Activated T-cell treated with anti-CD3 and anti-CD28 coated beads, Interleukin-2, amount 50 U/mL, for 1 hour (primary cell): ENCODE measurements around the gene CCDC83.
"Not testable (repeated sequence)": the region's sequence is repeated elsewhere in the genome, so short reads cannot be mapped to it uniquely, and the experiment has no call there.

Experiments used
- DNase-seq: peaks from one replicate; pipeline ENCODE4 v3.0.0-alpha.2; 2020

CCDC83 gene

DNA sequence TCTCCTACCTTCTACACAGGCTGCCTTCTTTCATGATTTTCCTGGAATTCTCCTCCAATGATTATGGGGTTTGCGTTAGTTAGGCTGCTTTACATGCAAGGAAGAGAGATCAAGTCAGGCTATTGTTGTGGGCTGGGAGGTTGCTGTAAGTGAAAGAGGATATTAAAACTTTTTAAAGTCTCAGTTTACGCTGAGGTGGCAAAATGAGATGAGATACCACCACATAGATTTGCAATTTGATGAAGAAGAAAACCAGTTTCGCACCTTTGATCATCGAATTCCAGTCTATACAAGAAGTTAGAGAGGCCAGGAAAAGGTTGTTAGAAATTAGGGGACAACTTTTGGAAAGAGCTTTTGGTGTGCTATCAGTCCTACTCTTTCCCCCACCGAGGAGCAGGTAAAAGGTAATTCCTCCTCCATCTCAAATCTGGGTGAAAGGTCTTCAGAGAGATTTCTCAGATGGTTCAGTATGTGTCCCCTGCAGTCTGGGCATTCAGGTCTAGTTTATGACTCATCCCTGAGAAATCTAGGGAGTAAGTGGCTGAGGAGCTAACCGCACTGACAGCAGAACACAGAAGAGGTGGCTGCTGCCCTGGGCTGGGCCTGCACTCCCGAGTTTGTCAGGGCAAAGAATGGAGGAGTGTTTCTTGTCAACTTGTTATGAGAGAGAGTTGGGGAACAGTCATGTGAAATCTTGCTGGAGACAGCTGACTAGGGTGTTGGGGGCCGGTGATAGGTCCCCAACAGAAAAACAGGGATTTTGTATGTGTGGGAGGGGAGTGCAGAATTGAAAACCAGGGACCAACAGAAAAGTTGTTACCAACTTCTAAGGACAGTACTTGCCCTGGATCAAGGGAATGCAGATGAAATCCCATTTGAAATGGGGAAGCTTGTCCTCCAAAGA lies 34.7 kb downstream of the CCDC83 start:
- no peak for DNase-seq

DNA sequence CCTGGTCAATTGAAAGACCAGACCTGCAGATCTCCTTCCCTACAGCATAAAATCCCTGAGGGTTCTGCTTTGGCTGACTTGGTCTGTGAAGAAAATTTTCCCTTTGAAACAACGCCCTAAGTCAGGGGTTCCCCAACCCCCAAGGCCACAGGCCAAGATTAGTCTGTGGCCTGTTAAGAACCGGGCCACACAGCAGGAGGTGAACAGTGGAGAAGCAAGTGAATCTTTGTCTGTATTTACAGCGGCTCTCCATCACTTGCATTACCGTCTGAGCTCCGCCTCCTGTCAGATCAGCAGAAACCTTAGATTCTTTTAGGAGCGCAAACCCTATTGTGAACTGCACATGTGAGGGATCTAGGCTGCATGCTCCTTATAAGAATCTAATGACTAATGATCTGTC lies 38.2 kb downstream of the CCDC83 start:
- no peak for DNase-seq

DNA sequence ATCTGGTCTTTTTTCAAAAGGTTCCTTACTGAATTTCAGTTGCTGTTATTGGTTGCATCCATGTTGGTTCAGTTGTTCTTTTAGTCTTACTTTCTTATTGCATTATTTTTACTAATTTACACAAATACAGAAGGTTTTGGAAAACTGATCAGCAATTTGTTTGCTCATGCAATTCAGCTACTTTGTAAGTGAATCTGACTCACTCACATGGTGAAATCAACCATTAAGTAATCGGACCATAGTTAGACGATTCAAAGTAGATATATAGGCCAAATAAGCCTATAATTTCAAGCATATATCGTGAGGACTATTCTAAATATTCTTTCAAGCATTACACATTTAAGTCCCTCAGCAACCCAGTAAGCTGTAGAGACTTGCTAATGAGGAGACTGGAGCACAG lies 41.7 kb downstream of the CCDC83 start:
- DNase-seq, result no peak

DNA sequence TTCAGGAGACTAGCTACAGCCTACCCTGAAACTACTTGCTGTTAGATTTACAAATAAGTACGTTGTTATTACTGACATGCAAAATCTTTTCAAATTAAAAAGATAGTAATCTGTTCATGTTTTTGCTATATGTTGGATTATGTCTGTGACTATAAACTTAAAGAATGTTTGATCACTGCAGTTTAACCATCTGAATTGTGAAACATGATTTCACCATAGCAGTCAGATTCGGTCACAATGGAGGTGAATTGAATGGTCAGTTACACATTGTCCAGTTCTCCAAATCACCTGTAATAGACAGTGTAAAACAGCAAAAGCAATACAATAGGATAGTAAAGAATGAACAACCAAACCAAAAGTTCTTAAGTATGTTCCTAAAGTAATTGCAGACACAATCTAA lies 43.3 kb downstream of the CCDC83 start:
- DNase-seq, result no peak

DNA sequence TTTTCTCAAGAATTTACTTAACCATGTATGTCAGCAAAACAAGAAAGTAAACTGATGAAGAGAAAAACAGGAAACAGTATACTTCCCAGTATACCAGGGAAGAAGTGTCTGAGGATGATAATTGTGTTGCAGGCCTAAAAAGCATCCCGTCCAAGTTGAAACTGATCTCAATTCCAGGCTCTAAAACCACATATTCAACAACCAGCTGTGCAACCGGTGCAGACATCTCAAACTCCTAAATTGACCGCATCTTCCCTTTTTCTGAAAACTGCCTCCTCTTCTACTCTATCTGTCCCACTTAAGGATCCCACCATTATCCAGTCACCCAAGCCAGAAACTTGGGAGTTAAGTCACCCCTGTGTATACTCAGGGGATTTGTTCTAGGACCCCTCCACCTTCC lies 47.2 kb downstream of the CCDC83 start:
- DNase-seq, result no peak

DNA sequence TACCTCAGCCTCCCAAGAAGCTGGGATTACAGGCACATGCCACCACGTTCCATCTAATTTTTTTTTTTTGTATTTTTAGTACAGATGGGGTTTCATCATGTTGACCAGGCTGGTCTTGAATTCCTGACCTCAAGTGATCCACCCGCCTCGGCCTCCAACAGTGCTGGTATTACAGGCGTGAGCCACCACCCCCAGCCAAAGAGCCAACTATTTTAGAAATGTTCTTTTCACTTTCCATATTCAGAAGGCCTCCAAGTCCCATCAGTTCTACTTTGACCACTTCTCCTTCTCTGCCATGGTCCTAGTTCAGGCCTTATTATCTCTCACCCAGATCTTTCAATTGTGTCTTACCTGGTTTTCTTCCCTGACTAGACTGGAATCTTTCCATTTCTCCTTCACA lies 48.2 kb downstream of the CCDC83 start:
- no peak for DNase-seq

DNA sequence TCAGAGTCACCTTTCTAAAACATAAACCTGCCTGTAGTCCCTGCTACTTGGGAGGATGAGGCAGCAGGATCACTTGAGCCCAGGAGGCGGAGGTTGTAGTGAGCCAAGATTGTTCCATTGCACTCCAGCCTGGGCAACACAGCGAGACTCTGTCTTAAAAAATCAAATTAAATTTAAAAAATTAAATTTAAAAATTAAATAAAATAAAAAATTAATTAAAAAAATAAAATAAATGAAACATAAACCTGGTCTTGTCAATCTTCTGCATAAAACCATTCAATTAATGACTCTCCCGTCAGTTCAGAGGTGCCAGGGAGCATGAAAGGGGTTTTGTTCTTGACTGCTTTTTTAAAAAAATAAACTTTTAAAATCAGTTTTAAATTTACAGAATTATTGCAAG lies 48.6 kb downstream of the CCDC83 start:
- DNase-seq, result no peak

DNA sequence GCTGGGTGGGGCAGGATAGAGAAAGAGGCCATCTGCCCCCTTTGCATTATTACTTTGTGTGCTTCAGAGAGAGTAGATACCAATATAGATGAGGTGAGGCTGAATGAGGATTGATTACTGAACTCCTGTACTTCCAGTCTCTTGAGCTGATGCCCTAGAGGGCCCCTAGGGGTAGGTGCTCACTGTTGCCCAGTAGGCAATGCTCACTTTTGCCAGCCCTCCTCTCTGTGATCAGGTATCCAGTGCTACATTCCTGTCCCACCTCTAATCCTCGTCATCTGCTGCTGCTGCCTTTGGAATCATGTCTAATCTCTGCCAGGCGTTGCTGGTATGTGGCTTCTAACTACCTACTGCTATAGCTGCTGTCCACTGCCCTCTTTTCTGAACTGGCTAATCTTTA lies 57.2 kb downstream of the CCDC83 start:
- DNase-seq, result no peak

DNA sequence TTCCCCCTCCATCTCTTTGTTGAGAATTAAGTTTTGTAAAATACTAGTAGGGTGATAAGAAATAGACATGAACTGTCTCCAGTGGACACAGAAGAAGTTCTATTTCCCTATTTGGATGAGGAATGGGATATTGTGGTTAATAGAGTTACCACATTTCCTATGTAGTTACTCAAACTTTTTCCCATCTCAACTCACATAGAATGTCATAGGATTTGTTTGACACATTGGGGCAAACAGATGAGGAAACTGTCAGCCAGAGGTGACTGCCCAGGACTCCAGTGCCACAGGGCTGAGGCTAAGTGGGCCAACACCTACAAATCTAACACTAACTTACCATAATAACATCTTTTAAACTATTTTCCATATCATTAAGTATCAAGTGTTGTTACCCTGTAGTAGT lies 58.3 kb downstream of the CCDC83 start:
- DNase-seq, result no peak

DNA sequence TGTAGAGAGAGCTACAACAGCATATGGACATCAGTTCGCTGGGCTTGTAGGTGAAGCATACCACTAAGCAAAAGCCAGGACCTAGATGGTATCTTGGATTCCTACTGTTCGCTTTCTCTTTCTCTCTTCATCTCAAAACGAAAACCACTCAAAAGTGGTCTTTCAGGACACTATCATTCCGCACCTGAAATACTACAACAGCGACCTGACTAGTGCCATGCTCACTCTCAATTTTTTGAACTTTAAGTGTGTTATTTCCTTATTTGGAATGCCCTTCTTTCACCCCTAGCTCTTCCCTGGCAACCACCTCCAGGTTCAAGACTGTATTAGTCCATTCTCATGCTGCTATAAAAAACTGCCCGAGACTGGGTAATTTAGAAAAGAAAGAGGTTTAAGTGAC lies 59.2 kb downstream of the CCDC83 start:
- DNase-seq, result no peak

DNA sequence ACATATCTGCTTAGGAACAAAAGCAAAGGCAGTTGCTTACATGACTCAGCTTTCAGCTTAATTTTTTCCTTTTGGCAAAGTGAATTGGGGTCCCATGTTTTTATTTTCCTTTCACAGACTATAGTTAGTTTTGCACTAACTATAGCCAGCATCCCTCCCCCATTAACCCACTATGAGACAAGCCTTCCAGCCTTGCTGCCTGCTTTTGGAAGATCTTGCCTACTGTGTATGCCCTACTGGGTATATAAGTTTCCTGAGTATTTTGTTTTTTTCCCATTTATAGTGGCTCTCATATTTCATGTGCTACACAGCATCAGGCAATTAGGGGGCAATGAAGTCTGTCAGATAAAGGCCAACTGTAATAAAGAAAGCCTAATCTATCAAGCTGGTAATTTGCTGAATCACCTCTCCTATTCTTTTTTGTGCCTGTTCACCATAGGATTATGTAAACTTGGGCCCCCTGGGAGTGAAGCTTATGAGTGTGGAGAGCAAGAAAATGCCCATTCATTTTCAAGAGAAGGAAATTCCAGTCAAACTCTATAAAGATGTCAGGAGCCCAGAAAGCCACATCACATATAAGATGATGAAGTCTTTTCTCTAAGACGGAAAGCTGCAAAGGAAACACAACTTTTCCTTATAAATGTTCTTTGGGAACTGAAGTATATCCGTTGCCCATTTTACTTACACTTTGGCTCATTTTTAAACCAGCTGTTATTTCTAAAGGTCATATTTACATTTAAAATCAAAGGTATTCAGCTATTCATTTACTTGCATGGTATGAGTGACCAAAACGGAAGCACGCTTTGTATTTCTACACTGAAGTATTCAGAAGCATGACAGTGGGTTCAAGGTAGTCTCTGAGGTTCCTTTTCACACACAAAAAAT lies 64.0 kb downstream of the CCDC83 start:
- no peak for DNase-seq

DNA sequence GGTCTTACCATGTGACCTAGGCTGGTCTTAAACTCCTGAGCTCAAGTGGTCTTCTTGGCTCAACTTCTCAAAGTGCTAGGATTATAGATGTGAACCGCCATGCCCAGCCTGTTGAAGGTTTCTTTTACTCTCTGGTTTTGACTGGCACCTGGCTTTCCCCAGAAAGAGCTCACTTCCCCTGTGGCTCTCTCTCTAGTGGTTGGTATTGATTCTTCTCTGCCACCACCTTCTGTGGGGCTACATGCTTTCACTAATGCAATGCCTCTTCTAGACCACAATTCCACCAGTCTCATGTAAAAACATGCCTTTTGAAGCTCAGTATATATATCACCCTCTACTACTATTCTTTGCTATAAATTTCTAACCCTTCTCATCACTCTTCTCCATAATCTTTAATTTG lies 67.2 kb downstream of the CCDC83 start:
- no peak for DNase-seq

DNA sequence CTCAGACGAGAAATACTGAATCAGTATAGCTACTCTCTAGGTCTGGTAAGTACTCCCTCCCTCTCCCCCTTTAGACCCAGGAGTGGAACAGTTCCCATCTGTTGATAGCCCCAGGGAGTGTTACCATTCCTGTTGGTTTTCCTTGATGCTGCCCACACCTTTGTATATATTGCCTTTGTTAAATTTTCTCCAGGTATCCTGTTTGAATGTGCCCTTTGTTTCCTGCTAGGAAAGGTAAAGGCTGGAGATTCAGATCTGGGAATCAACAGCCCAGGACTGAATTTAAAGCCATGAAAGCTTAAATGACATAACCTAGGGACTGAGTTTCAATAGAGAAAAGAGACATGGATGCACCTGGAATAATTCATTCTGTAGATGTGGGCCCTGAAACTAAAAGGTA lies 68.3 kb downstream of the CCDC83 start:
- no peak for DNase-seq

DNA sequence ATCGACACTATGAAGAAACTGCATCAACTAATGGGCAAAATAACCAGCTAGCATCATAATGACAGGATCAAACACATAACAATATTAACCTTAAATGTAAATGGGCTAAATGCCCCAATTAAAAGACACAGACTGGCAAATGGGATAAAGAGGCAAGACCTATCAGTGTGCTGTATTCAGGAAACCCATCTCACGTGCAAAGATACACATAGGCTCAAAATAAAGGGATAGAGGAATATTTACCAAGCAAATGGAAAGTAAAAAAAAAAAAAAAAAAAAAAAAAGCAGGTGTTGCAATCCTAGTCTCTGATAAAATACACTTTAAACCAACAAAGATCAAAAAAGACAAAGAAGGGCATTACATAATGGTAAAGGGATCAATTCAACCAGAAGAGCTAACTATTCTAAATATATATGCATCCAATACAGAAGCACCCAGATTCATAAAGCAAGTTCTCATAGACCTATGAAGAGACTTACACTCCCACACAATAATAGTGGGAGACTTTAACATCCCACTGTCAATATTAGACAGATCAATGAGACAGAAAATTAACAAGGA lies 71.6 kb downstream of the CCDC83 start:
- not testable (repeated sequence) for DNase-seq

DNA sequence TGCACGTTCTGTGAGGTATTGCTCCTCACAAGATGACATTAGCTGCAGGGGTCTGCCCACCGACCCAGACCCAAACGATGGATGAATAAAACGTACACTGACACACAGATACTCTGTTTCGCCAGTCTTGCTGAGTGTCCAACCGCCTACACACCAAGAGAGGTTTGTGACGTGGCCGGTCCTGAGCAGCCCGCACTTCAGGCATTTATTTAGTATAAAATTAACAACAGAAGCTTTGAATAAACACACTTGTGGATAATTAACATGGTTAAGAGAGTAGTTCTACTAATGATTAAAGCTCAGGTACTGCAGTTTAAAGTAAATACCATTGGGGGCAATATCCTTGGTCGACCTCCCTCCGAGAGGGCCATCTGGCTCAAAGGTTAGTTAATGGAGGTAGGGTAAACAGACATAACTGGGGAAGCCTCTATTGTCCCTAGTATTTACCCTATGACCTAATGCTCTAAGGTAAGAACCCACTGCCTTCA lies 75.7 kb downstream of the CCDC83 start:
- DNase-seq, result no peak

DNA sequence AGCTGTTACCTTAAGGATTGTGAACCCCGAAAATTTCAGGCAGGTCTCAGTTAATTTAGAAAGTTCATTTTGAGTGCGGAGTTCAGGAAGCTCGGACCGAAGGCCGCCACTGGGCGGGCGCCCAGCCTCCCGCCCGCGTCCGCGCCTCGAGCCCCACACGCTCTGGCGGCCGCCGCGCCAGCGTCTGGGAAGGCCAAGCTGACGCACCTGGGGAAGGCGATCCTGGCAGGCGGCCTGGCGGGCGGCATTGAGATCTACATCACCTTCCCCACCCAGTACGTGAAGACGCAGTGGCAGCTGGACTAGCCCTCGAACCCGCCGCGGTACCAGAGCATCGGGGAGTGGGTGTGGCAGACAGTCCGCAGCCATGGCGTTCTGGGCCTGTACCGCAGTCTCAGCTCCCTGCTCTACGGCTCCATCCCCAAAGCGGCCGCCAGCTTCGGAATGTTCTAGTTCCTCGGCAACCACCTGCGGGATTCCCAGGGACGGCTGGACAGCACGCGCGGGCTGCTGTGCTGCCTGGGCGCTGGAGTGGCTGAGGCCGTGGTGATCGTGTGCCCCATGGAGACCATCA lies 79.5 kb downstream of the CCDC83 start:
- DNase-seq, result no peak

DNA sequence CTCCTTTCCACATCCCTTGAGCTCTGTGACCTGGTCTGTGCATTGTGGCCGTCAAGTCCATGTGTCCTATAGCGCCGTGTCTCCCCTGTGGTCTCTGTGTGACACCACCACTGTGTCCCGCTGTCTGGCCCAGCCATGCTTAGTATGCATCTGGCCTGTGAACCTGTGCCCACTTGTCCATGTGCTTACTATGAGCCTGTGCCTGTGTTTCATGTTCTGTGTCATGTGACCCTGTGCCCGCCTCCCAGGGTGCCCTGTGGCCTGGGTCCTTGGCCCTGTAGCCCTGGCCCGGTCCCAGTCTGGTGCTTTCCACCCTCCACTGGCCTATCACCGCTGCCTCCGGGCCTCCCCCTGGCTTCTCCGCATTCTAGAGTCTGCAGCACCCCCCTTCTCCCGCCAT lies 80.6 kb downstream of the CCDC83 start:
- no peak for DNase-seq

DNA sequence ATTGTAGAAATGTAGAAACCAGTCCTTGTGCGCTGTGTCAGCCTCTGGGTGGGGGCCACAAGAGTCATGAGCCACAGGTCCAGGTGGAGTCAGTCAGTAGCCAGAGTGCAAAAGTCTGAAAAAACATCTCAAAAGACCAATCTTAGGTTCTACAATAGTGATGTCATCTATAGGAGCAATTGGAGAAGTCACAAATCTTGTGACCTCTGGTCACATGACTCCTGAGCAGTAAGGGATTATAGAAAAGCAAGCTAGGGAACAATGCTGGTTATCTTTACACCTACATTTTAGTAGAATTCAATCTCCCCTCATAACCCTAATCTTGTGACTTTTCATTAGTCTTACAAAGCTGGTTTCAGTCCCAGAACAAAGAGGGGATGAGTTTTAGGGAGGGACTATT lies 82.7 kb downstream of the CCDC83 start:
- no peak for DNase-seq

DNA sequence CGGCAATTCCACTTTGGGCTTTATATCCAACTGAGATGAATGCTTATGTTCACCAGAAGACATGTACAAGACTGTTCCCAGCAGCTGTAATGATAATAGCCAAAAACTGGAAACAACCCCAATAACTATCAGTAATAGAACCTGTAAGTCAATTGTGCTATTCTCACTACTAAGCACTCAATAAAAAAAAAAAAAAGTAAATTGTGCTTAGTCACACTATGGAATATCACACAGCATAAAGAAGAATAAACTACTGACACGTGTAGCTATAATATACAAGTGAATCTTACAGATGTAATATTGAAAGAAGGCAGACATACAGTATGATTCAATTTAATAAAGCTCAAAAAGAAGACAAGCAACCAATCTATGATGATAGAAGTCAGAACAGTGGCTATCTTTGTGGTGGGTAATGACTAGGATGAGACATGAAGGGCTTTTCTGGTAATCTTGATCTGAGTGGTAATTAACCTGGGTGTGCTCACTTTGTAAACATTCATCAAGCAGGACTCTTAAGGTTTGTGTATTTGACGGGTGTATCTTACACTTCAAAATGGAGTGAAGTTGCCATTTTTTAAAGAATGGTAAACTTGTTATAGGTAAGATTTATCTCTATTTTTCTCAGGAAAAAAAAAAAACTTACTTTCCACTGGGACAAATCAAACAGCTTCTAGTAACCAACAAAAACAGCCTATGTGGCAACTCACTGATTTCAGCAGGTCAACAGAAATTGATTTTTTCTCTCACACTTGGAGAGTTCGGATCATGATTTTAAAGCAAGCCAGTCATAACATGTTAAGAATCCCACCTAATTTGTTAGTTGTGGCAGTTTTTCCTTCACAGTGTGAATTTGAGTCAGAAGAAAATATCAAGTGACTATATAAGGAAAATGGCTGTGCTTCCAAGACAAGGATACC lies 84.2 kb downstream of the CCDC83 start:
- no peak for DNase-seq

DNA sequence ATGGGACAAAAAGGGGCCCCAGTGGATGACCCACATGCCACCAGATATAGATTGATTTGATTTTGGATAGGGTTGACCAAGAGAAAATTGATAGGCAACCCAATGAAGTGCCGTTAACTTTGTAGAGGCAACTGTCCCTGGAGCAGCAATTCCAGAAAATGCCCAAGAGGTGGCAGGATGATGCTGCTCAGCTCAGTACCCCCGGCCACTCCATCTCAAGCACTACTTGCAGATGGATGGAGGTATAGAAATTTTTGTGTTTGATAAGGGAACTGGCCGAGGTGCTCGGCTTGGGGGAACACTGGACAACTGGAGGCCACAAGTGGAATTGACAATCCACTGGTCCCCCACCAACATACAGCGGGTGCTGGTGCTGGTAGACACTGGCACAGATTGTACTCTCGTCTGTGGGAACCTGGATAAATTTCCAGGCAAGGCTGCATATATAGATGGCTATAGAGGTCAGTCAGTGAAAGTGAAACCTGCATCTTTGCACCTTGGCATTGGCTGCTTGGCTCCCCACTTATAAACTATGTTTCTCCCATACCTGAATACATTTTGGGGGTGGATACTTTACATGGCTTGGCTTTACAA lies 86.3 kb downstream of the CCDC83 start:
- DNase-seq, result no peak

DNA sequence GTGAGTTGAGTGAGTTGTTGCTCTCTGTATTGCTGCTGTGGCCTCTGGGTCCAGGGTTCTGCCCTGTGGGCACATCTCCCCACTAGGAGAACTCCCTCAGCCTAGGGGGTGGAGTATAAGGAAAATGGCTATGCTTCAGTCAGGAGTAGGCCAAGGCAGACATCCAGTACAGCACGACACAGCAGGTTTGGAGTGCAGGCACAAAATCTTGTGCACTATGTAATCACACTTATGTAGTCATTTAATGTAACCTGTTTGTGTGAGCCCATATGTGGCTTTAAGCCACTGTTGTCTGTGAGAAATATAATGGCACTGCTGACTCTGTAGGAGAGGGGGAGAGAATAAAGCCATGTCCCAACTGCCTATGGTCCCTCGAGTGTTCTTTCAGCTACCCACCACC lies 90.1 kb downstream of the CCDC83 start:
- DNase-seq, result no peak

DNA sequence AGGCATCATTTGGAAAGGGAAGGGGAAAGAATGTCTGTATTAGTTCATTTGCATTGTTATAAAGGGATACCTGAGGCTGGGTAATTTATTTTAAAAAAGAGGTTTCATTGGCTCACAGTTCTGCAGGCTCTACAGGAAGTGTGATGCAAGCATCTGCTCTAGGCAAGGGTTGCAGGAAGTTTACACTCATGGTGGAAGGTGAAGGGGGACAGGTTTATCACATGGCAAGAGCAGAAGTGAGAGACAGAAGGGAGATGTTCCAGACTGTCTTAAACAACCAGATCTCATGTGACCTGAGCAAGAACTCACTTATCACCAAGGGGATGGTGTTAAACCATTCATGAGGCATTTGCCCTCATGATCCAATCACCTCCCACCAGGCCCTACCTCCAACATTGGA lies 90.6 kb downstream of the CCDC83 start:
- no peak for DNase-seq
